HUES48 (cell line): ENCODE results near the gene EMC8.

ENCODE experiments used
- H3K27ac ChIP-seq: one replicate; pipeline ENCODE4 v1.7.0; 2013; ENCODE audit warnings: low read depth, low read length, inconsistent platforms
- H3K27me3 ChIP-seq: 2 replicates; pipeline ENCODE4 v1.6.1; 2013; ENCODE audit warnings: mild to moderate bottlenecking, low read length; ENCODE audit not compliant: control insufficient read depth, insufficient read depth
- H3K36me3 ChIP-seq: 2 replicates; pipeline ENCODE4 v1.6.1; 2013; ENCODE audit warnings: low read length; ENCODE audit not compliant: control insufficient read depth, insufficient read depth
- H3K4me1 ChIP-seq: 2 replicates; pipeline ENCODE4 v1.6.1; 2013; ENCODE audit warnings: mild to moderate bottlenecking, low read length; ENCODE audit not compliant: control insufficient read depth, insufficient read depth
- H3K4me3 ChIP-seq: 2 replicates; pipeline ENCODE4 v1.5.1; 2013; ENCODE audit warnings: mild to moderate bottlenecking, low read depth, low read length
- H3K9ac ChIP-seq: 2 replicates; pipeline ENCODE4 v1.6.1; 2013; ENCODE audit warnings: mild to moderate bottlenecking, low read depth, low read length, moderate library complexity
- H3K9me3 ChIP-seq: 2 replicates; pipeline ENCODE4 v1.6.1; 2013; ENCODE audit warnings: low read length; ENCODE audit not compliant: control insufficient read depth, insufficient read depth

EMC8 gene

DNA sequence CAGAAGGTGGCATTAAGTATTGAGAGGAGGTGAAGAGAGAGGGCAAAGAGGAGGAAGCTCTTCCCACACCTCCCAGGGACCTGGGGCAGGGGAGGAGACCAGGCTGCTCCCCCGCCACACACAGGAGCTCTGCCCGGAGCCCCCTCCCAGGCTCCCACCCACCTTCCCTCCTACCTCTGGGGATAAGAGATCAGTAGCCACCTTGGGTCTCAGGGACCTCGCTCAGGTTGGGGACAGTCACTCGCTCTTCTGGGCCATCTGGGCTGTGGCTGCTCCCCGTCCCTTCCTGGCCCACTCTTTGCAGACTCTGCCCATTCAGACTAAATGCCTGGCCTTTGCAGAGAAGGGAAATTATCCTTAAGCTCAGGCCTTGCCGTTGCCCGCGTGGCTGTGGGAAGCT is 33.6 kb downstream of the EMC8 start:
- Histone ChIP-seq H3K27ac (no peak overlapping the region), H3K9me3 (no peaks in the 10 kb centered on the region), H3K4me3 (no peak overlapping the region), H3K9ac (no peak overlapping the region), H3K27me3 (no peaks in the 10 kb centered on the region), H3K4me1 (peaks cover 21% of the 10 kb centered on the region), H3K36me3 (no peaks in the 10 kb centered on the region)

- Histone ChIP-seq H3K36me3 (no peaks in the 10 kb centered on the region), H3K9ac (no peak overlapping the region), H3K27ac (no peak overlapping the region), H3K27me3 (no peaks in the 10 kb centered on the region), H3K4me1 (peaks cover 21% of the 10 kb centered on the region), H3K4me3 (no peak overlapping the region), H3K9me3 (no peaks in the 10 kb centered on the region)
Observed at GRCh38 chr16:85765211-85765610, 34.1 kb downstream of the EMC8 start.

- Histone ChIP-seq H3K27ac (no peak overlapping the region), H3K36me3 (no peaks in the 10 kb centered on the region), H3K4me3 (no peak overlapping the region), H3K9me3 (no peaks in the 10 kb centered on the region), H3K27me3 (no peaks in the 10 kb centered on the region), H3K4me1 (peaks cover 19% of the 10 kb centered on the region), H3K9ac (no peak overlapping the region)
Observed at GRCh38 chr16:85763616-85764015, 35.7 kb downstream of the EMC8 start.

DNA sequence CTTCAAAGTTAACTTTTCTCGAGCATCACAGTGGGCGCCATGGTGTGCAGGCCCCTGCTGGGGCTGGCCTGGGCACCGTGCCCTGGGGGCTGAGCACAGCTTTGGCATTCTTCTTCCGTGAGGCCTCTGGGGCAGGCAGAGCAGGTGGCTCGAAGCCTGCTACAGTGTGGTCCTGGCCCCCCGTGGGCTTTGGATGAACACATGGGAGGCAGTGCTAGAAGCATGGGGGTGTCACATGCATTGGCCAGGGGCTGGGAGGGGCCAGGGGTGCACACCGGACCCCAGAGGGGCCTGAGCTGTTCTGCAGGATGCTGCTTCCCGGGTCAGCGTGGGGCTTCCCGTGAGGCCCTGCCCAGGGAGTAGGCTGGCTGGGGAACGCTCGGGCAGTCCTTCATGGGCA is 36.4 kb downstream of the EMC8 start:
- no peak overlapping the region for H3K9ac ChIP-seq
- H3K27ac ChIP-seq = no peak overlapping the region
- H3K4me3 ChIP-seq = no peak overlapping the region
- H3K4me1 ChIP-seq = peaks cover 13% of the 10 kb centered on the region
- H3K27me3 ChIP-seq = no peaks in the 10 kb centered on the region
- H3K36me3 ChIP-seq = no peaks in the 10 kb centered on the region
- H3K9me3 ChIP-seq = no peaks in the 10 kb centered on the region

GRCh38 chr16:85761861-85762260 is 37.5 kb downstream of the EMC8 start:
- H3K36me3 ChIP-seq = no peaks in the 10 kb centered on the region
- H3K27me3 ChIP-seq = no peaks in the 10 kb centered on the region
- H3K4me3 ChIP-seq = no peak overlapping the region
- no peaks in the 10 kb centered on the region for H3K9me3 ChIP-seq
- H3K27ac ChIP-seq = no peak overlapping the region
- H3K4me1 ChIP-seq = 0 out of 2 replicates have a peak, but pooled peaks cover 6% of the 10 kb centered on the region
- no peak overlapping the region for H3K9ac ChIP-seq

DNA sequence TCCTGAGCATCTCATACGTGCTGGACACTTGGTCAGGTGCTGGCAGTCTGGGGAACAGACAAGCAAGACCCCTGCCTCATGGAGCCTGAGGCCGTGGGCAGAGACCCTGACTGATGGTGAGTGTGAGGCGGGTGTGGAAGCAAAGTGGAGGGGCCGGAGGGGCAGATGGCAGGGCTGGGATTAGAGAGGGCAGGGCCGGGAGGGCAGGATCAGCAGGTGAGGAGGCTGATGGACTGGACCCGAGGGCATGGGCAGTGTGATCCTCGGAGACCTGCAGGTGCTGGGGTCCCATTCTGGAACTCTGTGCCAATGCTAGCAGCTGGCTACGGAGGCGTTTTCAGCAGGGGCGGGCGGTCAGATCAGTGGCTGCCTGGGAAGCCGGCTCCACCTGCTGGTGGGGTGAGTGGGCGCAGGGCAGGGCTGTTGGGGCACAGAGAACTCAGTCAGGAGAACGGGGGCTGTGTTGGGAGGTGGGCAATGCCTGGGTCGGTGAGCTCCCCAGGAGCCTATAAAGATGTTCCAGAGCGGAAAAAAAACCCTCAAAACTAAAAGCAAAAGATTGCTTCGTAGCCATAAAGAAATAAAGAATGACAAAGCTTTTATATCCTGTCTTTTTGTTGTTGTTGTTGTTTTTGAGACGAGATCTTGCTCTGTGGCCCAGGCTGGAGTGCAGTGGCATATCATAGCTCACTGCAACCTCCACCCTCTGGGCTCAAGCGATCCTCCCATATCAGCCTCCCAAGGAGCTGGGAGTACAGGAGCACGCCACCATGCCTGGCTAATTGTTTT is 39.5 kb downstream of the EMC8 start:
- Histone ChIP-seq H3K4me3 (no peak overlapping the region), H3K9me3 (no peaks in the 10 kb centered on the region), H3K27me3 (no peaks in the 10 kb centered on the region), H3K4me1 (no peaks in the 10 kb centered on the region), H3K36me3 (no peaks in the 10 kb centered on the region), H3K27ac (no peak overlapping the region), H3K9ac (no peak overlapping the region)

- Histone ChIP-seq H3K27ac (no peak overlapping the region), H3K4me1 (0 out of 2 replicates have a peak, but pooled peaks cover 3% of the 10 kb centered on the region), H3K36me3 (no peaks in the 10 kb centered on the region), H3K4me3 (no peak overlapping the region), H3K27me3 (no peaks in the 10 kb centered on the region), H3K9me3 (no peaks in the 10 kb centered on the region), H3K9ac (no peak overlapping the region)
Observed at GRCh38 chr16:85759136-85759535, 40.2 kb downstream of the EMC8 start.

DNA sequence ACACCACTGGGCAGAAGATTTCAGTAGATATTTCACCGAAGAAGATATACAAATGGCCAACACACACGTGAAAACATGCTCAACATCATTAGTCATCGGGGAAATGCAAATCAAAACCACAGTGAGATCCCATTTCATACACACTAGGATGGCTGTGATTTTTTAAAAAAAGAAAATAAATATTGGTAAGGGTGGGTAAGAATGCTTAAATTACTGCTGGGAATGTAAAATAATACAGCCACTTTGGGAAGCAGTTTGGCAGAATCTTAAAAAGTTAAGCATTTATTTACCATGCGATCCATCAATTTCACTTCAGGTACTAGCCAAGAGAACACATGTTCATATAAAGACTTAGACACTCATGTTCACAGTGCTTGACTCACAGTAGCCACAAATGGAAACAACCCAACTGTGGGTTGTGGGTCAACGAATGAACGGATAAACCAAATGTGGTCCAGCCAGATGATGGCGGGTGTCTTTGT is 42.0 kb downstream of the EMC8 start:
- Histone ChIP-seq H3K4me1 (peaks cover 14% of the 10 kb centered on the region), H3K36me3 (no peaks in the 10 kb centered on the region), H3K9ac (no peak overlapping the region), H3K9me3 (no peaks in the 10 kb centered on the region), H3K4me3 (no peak overlapping the region), H3K27me3 (peaks cover 8% of the 10 kb centered on the region), H3K27ac (no peak overlapping the region)

- H3K27ac ChIP-seq = no peak overlapping the region
- no peaks in the 10 kb centered on the region for H3K9me3 ChIP-seq
- peaks cover 24% of the 10 kb centered on the region for H3K4me1 ChIP-seq
- no peak overlapping the region for H3K9ac ChIP-seq
- H3K4me3 ChIP-seq = no peak overlapping the region
- no peaks in the 10 kb centered on the region for H3K36me3 ChIP-seq
- peaks cover 20% of the 10 kb centered on the region for H3K27me3 ChIP-seq
Observed at GRCh38 chr16:85755929-85756768, 43.2 kb downstream of the EMC8 start.

- Histone ChIP-seq H3K27me3 (peaks cover 22% of the 10 kb centered on the region), H3K9me3 (no peaks in the 10 kb centered on the region), H3K9ac (no peak overlapping the region), H3K36me3 (no peaks in the 10 kb centered on the region), H3K4me1 (peaks cover 31% of the 10 kb centered on the region), H3K4me3 (no peak overlapping the region), H3K27ac (no peak overlapping the region)
Observed at GRCh38 chr16:85754413-85754812, 44.9 kb downstream of the EMC8 start.

DNA sequence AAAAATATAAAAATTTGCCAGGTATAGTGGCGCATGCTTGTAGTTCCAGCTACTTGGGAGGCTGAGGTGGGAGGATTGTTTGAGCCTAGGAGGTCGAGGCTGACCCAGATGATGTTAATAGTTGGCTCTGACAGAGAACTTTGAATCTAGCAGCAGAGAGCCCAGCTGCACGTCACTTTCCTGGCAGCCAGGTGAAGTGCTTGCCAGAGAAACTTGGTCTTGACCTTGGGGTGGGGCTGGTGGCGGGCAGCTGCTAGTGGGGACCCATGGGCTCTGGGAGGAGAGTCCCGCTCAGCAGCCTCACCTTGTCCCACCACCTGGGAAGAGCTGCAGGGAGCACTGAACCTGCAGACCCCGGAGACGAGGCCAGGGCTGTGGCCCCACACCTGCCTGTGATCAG is 45.4 kb downstream of the EMC8 start:
- Histone ChIP-seq H3K4me1 (peaks cover 31% of the 10 kb centered on the region), H3K27me3 (peaks cover 22% of the 10 kb centered on the region), H3K27ac (no peak overlapping the region)

More for the DNA sequence above, 45.4 kb downstream of the EMC8 start:
- H3K9me3 ChIP-seq = no peaks in the 10 kb centered on the region
- no peaks in the 10 kb centered on the region for H3K36me3 ChIP-seq
- H3K4me3 ChIP-seq = no peak overlapping the region
- H3K9ac ChIP-seq = no peak overlapping the region
